Activated CD4-positive, alpha-beta T cell treated with anti-CD3 and anti-CD28 coated beads for 24 hours (primary cell): ENCODE results near the gene PEAK1.

Source experiments
- DNase-seq, 2 donors: peaks; one replicate each; pipeline ENCODE4 v3.0.0-alpha.2; 2020; ENCODE audit warnings: low read depth in 2 of 2

PEAK1 gene

DNA sequence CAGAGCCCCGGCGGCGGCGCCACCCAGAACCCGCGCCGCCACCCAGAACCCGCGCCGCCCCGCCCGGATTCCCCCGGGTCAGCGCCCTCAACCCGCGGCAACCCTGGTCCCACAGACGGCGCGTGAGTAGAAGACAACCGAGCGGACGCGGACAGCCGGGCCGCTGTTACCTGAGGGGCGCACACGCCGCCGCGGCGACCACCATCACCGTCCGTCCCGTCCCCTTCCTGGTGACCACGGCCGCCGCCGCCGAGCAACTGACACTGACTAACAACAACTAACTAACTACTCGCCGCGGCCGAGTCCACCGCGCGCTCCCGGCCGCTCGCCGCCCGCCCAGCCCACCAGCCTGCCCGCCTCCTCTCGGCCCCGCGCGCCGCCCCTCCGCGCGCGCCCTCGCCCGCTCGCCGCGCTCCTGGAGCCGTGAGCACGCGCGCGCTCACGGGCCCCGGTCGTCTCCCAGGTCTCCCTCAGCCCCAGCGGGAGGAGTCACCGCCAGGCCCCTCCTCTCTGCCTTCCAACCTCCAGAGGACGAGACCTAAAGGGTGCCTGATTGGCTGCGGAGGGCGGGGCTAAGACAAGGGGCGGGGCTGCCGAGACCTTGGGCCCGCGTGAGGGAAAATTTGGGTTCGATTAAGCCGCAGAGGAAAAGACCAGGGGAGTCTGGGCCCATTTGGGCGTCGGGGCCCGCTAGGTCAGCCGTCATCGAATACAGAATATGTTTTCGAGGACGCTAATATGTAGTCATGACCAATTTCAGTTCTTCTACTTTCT lies at the start of gene PEAK1:
TSS of gene PEAK1 (minus strand) at position 269 of the 774 bp plus-strand sequence. CDS start 238,178 bp downstream, outside the sequence.
- DNase-seq: peak; percentile 99 to 100

DNA sequence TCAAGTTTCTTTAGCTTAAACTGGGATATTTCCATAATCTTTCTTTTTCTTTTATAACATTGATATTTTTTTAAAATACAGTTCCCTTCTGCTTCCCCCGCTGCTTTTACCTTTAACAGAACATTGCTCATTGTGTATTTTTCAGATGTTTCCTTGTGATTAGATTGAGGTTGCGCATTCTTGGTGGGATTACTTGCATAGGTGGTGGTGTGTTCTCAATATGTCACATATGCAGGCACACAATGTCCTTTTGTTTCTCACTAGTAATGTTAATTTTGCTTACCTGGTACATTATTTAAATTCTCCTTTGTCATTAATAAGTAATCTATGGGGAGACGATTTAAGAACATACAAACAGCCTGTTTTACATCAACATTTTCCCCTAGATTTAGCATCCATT lies 49.0 kb upstream of the PEAK1 start:
- DNase-seq: no peak

DNA sequence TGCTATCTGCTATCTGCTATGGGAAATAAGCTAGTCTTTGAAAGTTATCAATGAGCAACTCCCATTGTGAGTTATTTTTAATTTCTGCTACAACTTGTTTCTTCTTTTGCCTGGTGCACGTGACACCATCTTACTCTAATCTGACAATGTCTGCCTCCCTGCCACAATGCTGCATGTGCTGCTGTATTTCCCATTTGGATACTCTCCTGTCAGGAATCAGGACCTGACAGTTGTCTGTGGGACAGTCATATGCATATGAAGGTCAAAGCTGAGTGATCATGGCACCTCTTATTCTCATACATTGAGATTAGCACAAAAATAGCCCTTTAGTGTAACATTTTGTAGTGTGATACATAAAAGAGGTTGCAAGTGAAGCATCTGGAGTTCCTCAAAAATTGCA lies 46.6 kb upstream of the PEAK1 start:
- DNase-seq: no peak

DNA sequence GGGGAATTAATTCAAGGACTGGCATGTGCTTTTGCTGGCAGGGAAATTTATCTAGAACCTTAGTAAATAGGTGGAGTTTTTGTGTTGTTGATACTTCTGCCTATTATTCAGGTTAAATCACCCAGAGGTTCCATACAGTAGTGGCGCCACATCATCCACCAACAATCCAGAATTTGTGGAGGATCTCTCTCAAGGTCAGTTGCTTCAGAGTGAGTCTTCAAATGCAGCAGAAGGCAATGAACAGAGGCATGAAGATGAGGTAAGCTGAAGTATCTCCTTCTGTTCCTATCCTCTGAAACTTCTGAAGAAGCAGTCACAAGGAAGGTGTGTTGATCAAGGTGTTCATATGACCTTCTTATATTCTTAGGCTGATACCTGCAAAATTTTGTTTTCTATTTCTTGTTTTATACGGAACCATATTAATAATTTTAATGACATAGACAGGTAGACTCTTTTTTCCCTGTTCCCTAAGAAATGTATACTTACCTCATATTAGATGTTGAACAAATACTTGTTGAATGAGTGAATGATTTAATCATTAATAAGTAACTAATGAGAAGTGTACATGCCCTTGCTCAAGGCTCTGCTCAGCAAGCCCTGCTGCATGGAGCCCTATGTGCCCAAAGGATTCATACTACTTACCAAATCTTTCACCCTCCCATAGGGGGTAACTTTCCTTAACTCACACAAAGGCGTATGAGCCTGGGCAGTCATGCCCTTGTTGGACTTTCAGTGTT lies 44.4 kb upstream of the PEAK1 start:
- no peak for DNase-seq

DNA sequence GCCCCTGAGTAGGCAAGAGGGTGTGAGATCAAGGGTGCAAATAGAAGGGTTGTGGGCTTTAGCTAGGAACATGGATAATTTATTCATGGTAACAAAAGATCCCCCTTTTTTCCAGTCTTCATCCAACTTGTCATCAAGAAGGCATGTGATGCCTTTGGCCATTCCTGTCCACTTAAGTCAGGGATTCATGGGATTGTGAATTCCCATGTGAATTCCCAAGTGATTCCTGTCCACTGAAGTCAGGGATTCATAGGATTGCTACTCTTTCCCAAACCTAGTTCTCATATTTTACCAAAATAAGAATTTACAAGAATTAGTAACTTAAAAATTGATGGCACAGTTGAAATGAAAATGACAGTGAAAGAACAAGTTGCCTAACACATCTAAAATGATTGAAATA lies 41.6 kb upstream of the PEAK1 start:
- no peak for DNase-seq

GRCh38 chr15:77459031-77459430 lies 39.1 kb upstream of the PEAK1 start:
- no peak for DNase-seq

DNA sequence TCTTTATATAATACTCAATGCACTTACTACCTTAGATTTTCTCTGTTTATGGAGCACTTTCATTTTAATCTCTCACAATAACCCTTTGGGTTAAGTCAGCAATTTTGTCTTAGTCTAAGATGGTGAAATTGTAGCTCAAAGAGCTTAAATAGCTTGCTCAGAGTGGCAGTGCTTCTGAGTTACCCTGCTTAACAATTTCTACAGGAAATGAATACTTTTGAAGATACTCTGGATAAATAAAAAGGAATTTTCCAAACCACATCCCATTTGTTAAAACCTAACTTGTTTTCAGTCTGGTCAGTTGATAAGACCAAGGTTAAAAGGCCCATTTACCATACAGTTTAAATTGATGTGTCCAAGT lies 38.0 kb upstream of the PEAK1 start:
- DNase-seq: no peak

DNA sequence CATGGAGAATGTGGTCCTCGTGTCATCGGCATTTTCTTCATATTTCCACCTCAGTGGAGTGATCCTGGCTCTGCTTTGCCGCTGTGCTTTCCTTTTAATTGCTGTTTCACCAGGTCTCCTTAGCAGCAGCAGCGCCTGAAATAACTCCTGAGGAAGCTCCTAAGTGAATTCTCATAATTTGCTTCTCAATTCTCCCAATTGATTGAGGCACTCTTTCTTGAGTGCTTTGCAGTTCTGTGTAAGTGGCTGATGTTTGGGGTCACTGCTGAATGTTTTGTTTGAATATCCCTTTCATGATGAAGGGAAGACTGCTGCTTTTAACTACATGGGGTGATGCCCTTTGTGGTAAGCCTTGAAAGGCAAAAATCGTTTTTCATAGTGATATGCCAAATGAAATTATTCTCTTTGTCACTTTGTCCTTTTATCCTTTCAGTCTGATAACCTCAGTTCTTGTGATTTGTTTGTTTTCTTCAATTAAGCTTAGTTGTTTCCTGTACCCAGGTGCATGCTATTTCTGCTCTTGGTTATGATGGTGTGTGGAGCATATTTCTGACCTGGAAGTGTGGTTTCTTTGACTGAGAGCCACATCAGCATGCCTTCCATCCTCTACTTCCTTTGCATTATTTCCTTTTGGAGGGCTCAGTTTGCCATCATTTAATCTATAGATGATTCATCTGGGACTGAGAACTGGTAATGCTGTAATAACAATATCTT lies 37.4 kb upstream of the PEAK1 start:
- DNase-seq: no peak

DNA sequence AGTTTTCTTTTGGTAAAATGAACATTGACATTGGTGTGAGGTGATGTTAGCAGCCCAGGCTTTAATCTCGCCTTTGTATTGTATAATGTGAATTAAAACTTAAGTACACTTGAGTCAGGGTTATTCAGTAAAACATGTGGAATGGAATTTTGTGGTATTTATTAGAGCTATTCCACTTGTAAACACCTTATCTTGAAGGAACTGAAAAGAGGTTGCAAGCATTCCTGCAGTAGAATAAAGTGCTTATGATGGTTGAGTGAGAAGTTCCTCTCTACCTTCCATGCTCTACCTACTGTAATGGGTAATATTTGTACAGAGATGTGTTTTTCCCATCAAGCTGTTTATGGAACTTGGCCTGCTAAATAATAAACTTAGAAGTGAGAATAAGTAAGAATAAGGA lies 36.8 kb upstream of the PEAK1 start:
- DNase-seq: no peak

DNA sequence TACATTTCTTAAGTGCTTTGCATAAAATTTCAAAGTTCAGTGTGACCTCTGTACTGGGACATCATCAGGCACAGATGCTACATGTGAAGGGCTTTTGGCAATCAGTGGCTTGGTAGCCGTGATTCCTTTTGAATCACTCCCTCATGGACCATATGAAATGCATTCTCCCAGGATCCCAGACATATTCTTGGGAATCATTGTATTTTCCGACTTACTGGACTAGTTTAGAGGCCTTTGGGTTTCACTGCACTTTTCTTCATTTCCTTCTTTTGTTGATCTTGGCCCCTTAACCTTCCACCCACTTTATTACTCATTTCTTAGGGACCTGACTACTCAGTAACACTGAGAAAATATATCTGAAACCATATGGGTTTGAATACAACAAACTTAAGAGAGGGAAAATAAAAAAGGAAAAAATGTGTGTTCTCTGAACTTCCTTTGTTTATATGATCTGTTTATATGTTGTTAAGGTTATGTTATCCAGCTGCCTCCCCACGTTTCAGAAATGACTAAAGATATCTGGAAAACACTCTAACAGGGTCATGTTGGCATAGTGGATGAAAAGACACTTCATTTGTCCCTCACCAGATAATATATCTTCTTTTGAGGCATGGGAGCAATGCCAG lies 35.9 kb upstream of the PEAK1 start:
- no peak for DNase-seq

GRCh38 chr15:77454951-77455350 lies 35.0 kb upstream of the PEAK1 start:
- no peak for DNase-seq

GRCh38 chr15:77454265-77454664 lies 34.4 kb upstream of the PEAK1 start:
- no peak for DNase-seq

DNA sequence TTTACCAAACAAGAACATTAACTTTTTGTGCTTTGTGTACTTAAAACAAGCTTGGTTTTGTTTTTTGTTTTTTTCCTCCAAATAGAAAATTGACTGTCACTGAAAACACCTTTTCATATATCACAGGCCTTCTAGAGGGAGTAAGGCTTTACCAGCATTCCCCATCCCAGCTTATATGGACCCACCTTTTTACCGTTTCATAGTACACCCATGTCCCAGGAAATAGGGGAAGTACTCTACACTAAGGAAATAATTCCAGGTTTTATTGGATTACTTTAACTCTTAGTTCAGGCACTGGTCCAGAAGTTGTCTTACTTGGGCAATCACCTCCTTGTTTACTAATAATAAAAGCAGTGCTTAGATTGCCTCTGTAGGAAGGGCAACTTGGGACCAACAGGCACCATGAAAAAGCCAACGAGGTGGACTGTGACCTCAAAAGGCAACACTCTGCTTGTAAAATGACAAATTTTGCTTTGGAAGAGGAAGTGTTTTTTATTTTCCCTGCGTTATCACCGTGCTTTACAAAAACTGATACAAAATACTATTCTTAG lies 27.0 kb upstream of the PEAK1 start:
- DNase-seq: no peak

DNA sequence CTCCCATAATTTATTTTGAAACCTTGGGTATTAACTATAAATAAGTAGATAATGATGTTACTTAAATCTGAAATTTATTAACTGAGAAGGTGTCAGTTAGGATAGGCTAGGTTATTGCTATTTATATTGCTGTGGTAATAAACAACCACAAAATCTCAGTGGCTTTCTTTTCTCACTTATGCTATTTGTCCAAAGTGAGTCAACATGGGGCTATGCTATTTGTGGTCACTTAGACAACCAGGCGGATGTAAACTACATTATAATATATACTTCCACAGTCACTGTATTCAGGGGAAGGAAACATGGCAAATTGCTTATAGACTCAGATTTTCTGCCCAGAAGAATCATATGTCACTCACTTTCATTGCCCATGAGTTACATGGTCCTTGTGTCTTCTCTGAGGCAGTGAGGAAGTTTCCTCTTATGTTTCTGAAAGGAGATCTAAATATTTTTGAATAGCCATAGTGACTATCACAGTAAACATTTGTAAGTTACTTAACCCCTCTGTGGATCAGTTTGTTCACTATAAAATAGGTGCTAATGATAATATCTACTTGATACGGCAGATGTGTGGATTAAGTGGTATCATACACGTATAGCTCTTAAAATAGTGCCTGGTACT lies 20.6 kb upstream of the PEAK1 start:
- DNase-seq: no peak

DNA sequence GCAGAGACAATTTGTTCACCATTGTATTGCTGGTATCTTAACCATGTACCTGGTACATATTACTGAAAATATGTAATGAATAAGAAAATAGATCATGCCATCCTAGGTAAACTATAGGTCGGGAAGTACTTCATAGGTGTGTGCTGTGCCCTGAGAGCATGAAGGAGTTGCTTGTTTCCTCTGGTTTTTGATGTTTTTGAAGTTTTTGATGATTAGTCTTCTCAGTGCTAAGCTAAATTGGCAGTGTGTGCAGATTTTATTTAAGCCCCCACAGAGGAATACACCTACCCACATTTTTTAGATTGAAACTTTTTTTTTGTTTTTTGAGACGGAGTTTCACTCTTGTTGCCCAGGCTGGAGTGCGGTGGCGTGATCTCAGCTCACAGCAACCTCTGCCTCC lies 17.4 kb upstream of the PEAK1 start:
- DNase-seq: no peak

DNA sequence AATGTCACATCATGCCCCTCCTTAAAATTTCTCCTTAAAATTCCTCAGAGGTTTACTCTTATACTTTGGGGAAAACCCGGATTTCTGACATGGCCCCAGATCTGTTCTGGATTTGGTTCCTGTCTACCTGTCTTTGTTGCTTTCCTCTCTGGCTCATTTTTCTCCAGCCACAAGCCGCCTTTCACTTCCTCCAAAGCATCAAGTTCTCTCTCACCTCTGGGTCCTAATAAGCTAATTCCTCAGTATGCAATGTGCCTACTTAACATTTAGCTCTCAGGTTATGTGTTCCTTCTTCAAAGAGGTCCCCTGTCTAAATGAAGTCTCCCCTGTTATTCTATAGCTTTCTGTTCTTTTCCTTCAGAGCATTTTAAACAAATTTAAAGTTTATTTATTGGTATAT lies 16.9 kb upstream of the PEAK1 start:
- no peak for DNase-seq

DNA sequence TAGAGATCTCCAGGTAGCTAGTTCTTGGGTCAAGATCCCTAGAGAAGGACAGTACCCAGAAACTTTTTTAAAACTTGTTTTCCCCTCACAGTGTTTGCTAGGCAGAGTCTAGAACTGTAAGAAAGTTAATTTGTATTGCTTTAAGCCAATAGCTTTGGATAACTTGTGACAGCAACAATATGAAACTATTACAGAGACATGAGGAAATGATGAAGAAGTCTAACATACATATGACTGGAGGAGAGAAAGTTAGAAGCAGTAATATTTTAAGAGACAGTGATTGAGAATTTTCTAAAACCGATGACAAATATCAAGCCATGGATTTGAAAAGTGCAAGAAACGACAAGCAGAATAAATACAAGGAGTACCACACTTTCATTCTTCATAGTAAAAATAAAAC lies 10.7 kb upstream of the PEAK1 start:
- no peak for DNase-seq

DNA sequence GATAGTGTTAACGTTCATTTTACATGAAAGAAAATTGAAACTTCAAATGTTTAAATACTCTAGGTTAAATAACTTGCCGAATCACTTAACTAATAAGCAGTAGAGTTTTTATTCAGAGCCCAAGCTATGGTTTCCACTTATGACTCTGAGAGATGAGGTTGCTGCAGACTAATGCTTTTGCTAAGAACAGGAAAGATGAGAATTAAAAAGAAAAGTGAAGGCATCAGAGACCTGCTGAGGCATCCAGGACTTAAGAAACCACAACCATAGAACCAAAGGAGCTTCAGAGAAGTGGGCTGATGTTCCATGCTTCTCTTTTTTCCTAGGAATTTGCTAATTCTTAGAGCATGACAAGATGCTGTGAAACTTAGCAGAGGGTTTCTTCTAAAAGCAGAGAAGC lies 10.3 kb upstream of the PEAK1 start:
- no peak for DNase-seq

- no peak for DNase-seq
These were observed 7.0 kb upstream of the PEAK1 start for GRCh38 chr15:77426871-77427270.

GRCh38 chr15:77426377-77426776 lies 6.5 kb upstream of the PEAK1 start:
- no peak for DNase-seq

GRCh38 chr15:77425104-77425503 lies 5.2 kb upstream of the PEAK1 start:
- no peak for DNase-seq

DNA sequence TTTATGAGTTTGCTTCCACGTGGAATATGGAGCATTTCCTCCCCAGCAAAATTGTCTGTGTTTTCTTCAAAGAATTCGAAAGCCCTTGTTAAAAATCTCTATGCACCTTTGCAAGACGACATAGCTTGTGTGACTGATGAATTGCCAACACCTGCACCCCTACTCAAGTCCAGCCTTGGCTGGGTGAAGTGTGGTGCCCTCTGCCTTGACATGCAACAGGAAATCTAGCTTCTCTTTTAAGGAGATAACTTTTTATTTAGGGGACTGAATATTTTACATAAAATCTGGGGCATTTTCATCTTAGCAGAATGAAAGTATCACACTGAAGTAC lies 1.4 kb upstream of the PEAK1 start:
- DNase-seq: no peak
